ENCODE results near the gene WDFY4.
"Not testable (repeated sequence)": the region's sequence is repeated elsewhere in the genome, so short reads cannot be mapped to it uniquely, and the experiment has no call there.

WDFY4 gene, protein sequence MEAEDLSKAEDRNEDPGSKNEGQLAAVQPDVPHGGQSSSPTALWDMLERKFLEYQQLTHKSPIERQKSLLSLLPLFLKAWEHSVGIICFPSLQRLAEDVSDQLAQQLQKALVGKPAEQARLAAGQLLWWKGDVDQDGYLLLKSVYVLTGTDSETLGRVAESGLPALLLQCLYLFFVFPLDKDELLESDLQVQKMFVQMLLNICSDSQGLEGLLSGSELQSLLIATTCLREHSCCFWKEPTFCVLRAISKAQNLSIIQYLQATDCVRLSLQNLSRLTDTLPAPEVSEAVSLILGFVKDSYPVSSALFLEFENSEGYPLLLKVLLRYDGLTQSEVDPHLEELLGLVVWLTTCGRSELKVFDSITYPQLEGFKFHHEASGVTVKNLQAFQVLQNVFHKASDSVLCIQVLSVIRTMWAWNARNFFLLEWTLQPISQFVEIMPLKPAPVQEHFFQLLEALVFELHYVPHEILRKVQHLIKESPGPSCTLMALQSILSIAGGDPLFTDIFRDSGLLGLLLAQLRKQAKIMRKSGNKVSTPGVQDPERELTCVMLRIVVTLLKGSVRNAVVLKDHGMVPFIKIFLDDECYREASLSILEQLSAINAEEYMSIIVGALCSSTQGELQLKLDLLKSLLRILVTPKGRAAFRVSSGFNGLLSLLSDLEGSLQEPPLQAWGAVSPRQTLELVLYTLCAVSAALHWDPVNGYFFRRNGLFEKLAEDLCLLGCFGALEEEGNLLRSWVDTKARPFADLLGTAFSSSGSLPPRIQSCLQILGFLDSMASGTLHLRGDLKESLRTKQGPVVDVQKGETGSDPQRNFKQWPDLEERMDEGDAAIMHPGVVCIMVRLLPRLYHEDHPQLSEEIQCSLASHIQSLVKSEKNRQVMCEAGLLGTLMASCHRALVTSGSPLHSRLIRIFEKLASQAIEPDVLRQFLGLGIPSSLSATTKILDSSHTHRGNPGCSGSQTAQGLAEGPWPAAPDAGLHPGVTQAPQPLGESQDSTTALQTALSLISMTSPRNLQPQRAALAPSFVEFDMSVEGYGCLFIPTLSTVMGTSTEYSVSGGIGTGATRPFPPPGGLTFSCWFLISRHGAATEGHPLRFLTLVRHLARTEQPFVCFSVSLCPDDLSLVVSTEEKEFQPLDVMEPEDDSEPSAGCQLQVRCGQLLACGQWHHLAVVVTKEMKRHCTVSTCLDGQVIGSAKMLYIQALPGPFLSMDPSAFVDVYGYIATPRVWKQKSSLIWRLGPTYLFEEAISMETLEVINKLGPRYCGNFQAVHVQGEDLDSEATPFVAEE (N-terminal part only)

DNA sequence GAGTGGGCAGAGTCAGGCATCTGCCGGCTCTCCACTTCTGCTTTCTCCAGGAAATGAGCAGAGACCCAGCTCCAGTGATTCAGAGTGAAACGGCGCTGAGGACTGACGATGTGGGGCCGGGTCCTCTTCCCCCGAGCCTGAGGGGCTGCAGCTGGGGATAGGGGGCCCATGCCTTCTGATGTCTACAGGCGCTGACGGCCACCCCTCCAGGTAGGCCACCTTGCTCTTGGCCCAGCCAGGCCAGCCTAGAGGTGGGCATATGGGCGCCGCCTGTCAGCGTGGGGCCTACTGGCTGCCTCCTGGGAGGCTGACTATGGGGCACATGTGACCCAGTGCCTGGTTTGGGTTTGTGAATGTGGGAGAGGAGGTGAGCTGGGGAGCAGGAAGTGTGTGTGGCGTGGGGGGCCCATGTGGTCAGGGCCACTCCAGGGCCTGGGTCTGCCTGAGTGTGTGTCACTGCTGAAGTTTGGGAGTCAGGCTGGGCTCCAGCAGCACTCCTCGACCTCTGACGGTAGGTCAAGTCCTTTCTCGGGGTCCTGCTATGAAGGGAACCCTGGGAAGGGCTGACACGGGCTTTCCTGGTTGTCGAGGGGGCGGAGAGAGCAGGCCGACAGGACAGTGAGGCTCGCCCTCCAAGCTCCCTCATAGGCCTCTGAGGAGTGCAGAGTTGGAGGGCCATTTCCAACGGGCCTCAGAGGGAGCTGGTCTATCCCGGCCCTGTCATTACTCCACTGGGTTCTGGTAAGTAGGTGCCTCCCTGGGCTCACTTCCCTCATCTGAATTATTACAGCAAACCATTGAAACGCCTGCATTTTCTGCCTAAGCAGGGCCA, at the start of gene WDFY4:
TSS of gene WDFY4 (plus strand) at position 82 of the 832 bp plus-strand sequence. CDS start 24,860 bp downstream, outside the sequence.
- DNase-seq (ENCODE audit: low read depth) = no peak

DNA sequence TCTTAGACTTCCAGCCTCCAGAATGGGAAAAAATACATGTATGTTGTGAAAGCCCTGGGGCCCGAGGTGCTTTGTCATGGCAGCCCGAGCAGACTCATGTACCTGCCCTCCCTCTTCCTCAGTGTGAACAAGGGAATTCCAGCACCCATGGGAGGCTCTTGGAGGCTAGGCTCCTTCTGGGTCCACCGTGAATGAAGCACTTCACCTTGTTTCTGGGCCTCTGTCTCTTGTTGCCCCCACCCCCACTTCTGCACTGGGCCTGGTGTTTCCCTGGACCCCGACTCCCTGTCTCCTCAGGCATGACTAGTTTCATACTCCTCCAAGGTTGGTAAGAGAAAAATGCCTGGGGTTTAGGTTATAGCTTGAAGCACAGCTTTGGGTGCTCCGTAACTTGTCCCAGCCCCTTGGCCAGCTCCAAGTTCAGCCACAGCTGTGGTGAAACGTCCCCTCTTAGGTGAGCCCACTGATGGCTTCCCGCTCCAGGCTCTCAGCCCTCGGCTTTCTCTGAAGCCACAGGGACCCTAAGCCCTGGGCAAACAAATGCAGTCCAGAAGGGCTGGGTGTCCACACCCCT, 49.6 kb upstream of the WDFY4 start:
- no peak for DNase-seq (ENCODE audit: low read depth)

DNA sequence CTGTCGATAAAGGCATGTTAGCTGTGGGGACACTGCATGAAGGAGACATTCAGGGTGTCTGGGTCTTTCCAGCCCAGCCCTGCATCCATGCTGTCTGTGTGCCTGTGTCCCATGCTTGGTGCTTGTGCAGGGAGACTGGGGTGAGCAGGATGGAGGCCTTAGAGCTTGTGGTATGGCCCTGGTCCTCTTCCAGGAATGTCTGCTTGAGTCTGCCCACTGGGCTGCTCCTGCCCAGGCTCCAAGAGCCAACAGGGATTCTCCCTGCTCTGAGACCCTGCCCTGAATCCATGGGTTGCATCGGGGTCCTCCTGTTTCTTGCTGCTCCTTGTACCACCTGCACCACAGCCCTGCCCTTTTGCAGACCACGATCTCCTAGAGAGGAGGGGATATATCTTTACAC, 48.4 kb upstream of the WDFY4 start:
- peak; percentile 20 for DNase-seq (ENCODE audit: low read depth)

DNA sequence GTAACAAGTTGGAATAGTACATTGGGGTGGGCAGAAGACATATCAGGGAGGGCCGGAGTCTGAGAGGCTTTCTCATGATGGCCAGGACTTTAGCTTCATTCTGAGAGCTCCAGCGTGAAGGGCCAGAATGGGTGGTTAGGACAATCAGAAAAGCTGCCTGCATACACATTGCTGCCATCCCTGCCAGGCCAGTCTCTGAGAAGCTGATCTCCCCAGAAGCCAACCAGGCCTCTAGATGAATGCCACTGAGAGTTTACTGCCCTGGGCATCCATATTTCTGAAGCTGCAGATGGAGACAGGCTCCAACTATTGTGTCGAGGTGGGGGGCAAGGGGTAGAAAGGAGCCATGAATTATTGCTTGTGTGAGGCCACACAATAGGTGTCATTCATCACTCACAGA, 47.8 kb upstream of the WDFY4 start:
- no peak for DNase-seq (ENCODE audit: low read depth)

DNA sequence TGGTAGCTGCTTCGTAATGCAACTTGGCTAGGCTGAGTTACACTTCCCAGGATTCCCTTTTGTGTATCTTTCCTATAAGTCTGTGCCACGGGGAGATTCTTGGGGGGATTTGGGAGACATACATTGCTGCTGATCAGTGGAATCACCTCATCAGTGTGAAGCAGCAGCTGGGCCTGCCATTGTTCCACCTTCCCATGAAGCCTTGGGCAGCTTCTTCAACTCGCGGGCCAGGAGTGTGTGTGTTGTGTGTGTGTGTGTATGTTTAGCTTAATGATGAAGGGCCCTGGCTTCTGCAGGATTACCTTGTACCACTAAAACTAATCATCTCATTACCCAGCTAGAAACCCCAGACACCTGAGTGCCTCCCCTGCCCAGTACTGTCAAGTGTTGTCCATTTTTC, 46.5 kb upstream of the WDFY4 start:
- no peak for DNase-seq (ENCODE audit: low read depth)

DNA sequence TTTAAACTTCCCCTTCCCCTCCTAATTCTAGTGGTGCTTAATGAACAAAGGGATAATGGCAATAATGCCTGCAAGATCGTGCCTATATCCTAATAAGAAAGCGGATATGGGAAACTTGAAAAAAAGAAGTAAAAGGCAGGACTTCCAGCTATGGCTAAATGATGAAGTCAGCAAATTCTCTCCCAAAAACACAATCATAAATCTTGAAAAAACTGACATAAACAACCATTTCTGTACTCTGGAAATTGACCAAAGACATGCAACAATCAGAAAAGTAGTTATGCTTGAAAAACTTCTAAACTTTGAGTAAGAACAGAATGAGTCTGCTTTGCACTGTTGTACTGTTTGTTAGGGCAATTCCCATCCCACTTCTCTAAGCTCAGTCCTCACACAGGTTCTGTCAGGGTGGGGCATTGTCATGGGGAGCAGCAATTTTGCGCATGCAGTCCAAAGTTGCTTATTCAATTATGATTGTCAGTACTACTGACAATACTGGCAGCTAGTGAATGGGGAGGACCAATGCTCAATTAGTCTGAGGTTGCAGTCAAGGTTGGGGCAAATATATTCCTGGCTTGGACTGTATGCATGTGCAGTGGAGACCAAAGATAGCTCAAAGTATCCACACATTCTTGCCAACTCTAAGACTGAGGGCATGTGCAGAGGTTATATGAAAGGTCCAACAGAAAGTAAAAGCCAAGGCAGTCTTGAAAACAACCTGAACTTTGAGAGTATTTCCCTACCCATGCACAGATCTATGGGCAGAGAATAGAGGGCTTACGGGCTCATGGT, 45.7 kb upstream of the WDFY4 start:
- no peak for DNase-seq (ENCODE audit: low read depth)

DNA sequence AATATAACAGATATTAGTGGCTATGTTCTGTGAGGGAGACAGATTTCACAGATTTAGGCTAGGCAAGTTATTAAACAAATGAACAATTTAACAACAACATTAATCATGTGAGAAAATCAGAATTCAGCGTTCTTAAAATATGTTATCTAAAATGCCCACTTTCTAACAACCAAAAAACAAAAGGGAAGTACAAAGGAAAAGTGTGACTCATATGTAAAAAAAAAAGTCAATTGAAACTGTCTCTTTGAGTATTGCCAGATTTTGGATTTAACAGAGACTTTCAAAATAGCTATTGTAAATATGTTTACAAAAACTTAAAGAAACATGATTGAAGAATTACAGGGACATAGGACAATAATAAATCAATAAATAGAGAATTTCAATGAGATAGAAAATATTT, 45.0 kb upstream of the WDFY4 start:
- DNase-seq (ENCODE audit: low read depth) = no peak

DNA sequence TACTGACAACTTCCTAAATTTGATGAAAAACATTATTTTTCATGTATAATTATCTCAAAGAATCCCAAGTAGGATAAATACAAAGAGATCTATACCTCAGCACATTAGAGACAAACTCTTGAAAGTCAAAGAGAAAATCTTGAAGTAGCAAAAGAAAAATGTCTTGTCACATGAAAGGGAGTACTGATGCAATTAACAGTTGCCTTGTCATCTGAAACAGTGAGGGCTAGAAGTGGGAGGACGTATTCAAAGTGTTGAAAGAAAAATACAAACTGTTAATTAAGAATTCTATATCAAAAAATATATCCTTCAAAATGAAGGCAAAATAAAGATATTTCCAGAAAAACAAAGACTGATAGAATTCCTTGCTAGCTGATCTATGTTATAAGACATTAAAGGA, 44.3 kb upstream of the WDFY4 start:
- no peak for DNase-seq (ENCODE audit: low read depth)

DNA sequence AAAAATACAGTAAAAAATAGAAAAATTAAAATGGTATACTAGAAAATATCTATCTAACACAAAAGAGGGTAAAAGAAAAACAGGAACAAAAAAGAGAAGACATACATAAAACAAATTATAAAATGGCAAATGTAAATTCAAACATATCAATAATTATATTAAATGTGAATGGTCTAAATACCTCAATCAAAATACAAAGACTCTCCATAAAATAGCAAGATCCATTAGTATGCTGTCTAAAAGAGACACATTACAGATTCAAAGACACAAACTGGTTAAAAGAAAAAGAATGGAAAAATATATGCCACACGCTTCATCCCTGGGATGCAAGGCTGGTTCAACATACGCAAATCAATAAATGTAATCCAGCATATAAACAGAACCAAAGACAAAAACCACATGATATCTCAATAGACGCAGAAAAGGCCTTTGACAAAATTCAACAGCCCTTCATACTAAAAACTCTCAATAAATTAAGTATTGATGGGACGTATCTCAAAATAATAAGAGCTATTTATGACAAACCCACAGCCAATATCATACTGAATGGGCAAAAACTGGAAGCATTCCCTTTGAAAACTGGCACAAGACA, 43.5 kb upstream of the WDFY4 start:
- DNase-seq (ENCODE audit: low read depth) = not testable (repeated sequence)

DNA sequence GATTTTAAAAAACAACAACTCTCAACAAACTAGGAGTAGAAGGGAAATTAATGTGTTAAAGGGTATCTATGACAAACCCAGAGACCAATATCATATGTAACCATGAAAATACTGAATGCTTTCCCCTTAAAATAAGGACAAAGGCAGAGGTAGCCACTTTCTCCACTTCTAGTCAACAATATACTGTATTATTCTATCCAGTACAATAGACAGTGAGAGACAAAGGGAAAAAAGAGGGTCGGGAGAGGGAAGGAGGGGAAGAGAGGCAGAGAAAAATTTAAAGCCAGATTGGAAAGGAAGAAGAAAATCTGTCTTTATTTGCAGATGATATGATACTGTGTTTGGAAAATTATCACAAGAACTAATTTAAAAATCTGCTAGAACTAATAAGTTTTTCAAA, 39.1 kb upstream of the WDFY4 start:
- DNase-seq (ENCODE audit: low read depth) = no peak

DNA sequence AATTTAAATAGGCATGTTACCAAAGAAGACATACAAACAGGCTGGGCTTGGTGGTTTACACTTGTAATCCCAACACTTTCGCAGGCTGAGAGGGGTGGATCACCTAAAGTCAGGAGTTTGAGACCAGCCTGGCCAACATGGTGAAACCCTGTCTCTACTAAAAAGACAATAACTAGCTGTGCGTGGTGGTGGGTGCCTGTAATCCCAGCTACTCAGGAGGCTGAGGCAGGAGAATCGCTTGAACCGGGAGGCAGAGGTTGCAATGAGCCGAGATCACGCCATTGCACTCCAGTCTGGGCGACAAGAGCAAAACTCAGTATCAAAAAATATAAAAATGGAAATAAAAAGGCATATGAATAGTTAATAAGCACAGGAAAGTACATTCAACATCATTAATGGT, 37.6 kb upstream of the WDFY4 start:
- DNase-seq (ENCODE audit: low read depth) = not testable (repeated sequence)

DNA sequence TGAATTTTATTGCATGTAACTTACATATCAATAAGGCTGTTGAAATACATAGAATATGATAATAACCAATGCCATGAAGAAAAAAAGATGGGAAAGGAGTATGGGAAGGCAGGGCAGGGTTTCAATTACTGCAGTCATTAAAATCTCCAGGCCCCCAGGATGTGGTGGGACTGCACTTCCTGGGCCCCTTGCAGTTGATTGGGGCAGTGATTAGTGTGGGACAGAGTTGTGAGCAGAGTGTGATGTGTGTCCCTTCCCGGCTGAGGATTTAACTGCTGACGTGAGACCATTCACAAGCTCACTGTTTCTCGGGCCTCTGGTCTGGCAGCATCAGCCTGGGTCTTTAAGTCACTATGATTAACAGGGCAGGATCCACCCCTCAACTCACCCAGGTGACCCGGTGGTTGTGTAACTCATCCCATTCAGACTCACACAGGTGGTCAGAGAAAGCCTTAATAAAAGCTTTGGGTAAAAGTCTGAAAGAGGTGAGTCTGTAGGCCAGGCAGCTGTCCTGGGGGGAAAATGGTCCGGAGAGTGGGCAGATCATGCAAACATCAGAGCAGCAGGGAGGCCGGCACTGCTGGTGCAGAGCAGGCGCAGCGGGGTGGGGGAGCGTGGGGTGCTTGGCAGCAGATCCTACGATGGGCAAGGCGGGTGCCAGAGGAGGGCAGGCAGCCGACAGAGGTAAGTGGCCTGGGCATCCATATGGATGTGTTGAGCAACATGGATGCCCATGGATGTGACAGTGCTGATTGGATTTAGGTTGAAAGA, 36.3 kb upstream of the WDFY4 start:
- DNase-seq (ENCODE audit: low read depth) = no peak

DNA sequence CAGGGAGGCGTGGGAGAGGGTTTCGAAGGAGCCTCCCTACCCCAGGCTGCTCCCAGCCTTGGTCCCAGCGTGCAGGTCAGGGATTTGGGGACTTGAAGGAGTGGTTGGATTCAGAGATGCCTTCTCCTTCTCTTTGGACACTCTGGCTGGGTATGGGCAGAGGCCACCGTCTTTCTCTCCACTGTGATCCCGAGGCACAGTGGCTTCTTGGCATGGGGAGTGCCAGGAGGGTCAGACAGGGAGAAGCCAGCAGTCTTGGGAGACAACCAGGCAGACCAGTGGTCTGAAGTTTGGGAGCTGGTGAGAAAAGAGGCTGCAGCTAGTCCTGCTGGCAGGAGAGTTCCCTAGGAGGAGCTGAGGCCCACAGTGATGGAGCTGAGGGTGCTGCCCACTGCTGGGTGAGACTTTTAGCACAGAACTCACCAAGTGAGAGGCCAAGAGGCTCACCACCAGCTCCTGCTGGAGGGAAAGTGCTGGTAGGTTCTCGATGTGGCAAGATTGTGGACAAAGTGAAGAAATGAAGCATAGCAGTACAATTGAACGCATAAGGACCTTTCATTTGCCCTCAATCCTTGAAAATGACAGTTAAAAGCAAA, 35.2 kb upstream of the WDFY4 start:
- DNase-seq (ENCODE audit: low read depth) = peak; percentile 32

DNA sequence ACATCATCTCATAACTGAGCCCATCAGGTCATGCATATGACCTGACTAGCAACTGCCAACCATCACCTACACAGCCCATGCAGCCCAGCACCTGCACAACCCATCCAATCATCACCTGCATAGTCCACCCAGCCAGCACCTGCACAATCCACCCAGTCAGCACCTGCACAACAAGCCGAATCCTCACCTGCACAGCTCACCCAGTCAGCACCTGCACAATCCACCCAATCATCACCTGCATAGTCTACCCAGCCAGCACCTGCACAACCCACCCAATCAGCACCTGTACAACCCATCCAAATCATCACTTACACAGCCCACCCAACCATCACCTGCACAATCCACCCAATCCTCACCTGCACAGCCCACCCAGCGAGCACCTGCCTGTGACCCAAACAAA, 33.4 kb upstream of the WDFY4 start:
- DNase-seq (ENCODE audit: low read depth) = no peak

DNA sequence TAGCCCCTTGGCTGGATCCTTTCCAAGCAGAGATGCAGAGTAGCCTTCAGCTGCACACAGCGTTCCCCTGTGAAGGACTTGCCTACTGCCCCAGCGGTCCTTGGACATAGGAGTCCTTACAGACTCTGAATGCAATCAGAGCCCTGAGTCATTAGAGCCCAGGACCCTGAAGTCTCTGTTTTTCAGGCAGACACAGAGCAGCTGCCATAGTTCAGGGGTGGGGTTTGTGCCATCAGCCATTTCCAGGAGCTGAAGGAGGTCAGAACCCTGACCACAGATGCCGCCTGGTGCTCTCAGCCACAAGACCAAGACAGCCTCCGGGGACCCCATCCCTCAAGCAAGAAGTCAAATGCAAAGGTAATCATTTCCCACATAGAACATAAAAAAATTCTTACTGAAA, 32.8 kb upstream of the WDFY4 start:
- DNase-seq (ENCODE audit: low read depth) = no peak

DNA sequence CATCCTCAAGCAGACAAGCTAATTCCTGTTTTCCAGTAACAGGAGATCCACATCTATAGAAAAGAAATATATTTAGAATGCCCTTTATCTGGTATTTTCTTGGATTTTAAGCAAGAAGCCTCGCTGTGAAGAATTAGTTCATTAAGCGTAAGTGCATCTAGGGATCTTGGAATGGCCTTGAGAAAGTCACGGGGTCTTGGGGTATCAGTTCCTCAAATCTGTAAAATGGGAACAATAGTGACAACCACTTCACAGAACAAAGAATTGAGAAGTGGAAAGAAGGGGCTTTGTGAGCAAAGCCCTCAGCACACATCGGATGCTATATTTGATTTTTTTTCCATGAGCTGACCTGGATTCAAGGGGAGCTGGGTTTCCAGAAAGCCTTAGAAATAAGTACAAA, 32.3 kb upstream of the WDFY4 start:
- no peak for DNase-seq (ENCODE audit: low read depth)

DNA sequence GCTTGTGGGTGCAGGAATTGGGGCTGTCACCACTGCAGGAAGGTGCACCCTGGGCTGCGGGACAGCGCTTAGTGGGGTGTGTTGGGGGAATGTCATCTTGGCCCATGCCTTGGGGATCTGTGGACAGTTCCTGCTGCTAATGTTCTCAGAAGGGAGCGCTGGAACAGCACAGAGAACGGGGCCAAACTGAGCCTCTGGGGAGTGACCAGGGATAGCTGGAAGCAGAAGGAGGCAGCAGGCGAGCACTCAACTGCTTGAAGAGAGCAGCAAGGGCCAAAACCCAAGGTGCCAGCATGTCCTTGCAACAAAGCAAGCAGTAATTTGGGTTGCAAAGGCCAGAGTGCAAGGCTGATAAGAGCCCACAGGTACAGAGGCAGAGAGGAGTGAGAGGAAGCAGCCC, 31.3 kb upstream of the WDFY4 start:
- DNase-seq (ENCODE audit: low read depth) = no peak

DNA sequence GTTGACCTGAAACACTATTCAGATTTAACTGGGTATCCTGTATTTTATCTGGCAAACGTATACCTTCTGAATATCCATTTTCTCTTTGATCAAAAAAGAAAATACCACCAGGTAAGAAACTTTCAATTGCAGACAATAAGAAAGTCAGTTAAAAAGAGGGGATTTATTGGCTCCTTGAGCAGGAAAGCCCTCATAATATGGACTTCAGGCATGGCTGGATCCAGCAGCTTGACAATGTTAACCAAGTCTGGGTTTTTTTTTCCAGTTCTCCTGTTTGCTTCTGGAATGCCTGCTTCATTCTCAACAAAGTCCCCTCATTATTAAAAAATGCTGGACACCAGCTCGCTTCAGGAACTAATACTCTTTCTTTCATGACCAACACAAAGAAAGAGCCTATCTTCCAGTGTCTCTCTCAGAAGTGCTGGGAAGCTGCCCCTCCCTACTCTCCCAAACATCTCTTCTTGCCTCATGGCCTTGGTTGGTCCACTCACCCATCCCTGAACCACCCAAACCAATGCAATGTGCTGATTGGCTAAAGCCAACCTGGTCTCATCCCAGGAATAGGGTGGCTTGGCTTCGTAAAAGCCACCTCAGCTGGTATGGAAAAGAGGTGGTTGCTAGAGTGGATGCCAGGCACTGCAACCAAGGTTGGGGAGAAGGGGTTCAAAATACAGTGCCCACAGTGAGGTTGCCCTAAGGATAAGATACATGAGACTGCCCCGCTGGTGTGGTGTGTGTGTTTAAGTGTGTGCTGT, 30.6 kb upstream of the WDFY4 start:
- no peak for DNase-seq (ENCODE audit: low read depth)

Measured in EH (cell line).